ENCODE measurements around the gene CCDC184. TPM values are rescaled to one million over a fixed set of nuclear protein-coding genes. Genes with fewer than 3 reads are reported as not detected.
A peak's percentile ranks its signal among the peaks of the same experiment; 100 is the strongest.

CCDC184 gene
- total RNA-seq, 1 experiment from 2014 or later: 1.4 TPM

GRCh38 chr12:48184549-48184922 is 1.1 kb downstream of the CCDC184 start:
- Mint-ChIP-seq H3K27ac (no peak overlapping the region), H3K36me3 (no peaks in the 10 kb centered on the region), H3K4me3 (peak overlapping the region; percentile 81), H3K27me3 (ENCODE audit: low read depth) (peaks cover 94% of the 10 kb centered on the region), H3K9me3 (no peaks in the 10 kb centered on the region), H3K4me1 (peaks cover 23% of the 10 kb centered on the region)
- CTCF ChIA-PET: interaction anchor here (0.9 to 3.2 kb wide), 7 partner anchors 9 to 346 kb away, joined by 3 to 25 read pairs (median 10); partner anchors contain the start of genes ASB8 and VDR
- TF ChIP-seq SMAD4 (CRISPR knock-in tag; IDR thresholded peaks at IDR 0.05) (no peak), ZNF671 (CRISPR knock-in tag; IDR thresholded peaks at IDR 0.05) (no peak), SP1 (CRISPR knock-in tag; conservative IDR thresholded peaks at IDR 0.05) (0 out of 2 replicates have a peak, but pooled peaks have one; percentile 13)
- ATAC-seq (no peak), DNase-seq (ENCODE audit: low spot score) (no peak)
- POLR2A ChIA-PET: interaction anchor here (1.1 kb wide), 1 partner anchor 27 kb away, joined by 4 read pairs; the partner anchor contains the start of gene ASB8

DNA sequence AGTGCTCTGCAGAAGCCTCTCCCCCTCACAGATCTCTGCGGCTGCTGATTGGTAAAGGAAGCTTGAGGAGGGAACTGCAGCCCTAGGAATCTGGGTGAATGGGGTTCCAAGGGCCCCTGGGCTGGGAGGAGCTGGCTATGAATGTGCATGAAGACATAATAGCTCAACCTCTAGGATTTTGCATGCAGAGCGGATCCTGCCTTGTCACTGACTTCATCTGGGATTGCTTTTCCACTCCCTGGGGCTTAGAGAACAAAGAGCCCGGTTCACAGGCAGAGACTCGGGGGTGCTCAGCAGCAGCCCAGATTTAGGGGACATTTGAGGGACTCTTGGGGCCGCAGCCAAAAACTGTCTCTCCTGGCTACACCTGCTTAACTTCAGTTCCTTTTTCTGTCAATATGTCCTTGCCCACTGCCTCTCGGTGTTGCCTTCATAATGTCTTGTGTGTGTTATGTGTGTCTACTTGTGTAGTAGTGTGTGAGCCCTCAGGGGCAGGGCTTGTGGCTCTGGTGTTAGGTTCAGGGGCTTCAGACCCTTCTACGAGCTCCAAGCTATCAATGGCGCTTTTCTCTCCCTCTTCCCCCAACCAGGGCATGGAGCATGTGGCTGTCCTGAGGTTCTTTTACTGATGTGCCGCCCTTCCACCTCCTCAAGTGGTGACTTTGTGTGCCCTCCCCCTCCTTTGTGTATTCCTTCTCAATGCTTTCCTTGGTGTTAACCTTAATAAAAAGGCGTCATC is 1.9 kb downstream of the CCDC184 start:
- H3K36me3 Mint-ChIP-seq: no peaks in the 10 kb centered on the region
- peaks cover 94% of the 10 kb centered on the region for H3K27me3 Mint-ChIP-seq (ENCODE audit: low read depth)
- CTCF ChIA-PET: interaction anchor here (0.6 to 3.2 kb wide), 10 partner anchors 10 to 348 kb away, joined by 3 to 25 read pairs (median 4); partner anchors contain the start of genes ASB8, PFKM and VDR
- DNase-seq (ENCODE audit: low spot score): peak; percentile 30
- H3K4me3 Mint-ChIP-seq: peak overlapping the region; percentile 81
- POLR2A ChIA-PET: interaction anchor here (0.5 to 1.1 kb wide), 2 partner anchors 28 to 551 kb away, joined by 3 to 4 read pairs; partner anchors contain the start of gene ASB8
- peaks cover 23% of the 10 kb centered on the region for H3K4me1 Mint-ChIP-seq
- H3K27ac Mint-ChIP-seq: no peak overlapping the region
- TF ChIP-seq AFF4 (CRISPR knock-in tag; IDR thresholded peaks at IDR 0.05; ENCODE audit: borderline replicate concordance) (no peak), EMX1 (CRISPR knock-in tag; IDR thresholded peaks at IDR 0.05) (no peak)
- no peaks in the 10 kb centered on the region for H3K9me3 Mint-ChIP-seq
- peak; percentile 29 for ATAC-seq

DNA sequence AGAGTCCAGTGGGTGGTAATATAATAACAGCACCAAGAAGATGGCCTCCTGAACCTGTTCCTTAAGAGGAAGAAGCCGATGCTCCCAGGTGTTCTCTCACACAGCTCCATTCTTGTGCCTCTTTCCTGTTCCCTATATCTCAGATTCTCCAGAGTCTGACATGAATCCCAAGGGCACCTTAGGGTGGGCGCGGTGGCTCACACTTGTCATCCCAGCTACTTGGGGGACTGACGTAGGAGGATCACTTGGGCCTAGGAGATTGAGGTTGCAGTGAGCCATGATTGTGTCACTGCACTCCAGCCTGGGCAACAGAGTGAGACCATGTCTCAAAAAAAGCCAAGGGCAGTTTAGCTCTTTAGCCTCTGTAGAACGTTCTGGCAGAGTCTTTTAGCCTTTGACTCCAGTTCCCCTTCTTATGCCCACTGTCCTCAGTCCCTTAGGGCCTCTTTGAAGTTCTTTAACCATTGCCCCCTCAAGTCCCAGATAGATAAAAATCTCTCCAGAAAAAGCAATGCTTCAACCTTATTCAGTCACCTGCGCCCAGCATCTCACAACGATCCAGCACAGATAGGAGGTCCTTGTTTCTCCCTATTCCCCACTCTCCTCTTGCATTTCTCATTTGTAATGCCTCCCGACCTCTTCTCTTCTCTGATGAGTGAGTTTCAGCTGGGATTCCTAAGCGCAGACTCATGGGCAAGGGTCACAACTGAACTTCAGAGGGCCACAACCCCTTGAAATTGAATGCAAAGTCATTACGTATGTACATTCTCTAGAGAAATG is 4.7 kb downstream of the CCDC184 start:
- ATAC-seq: no peak
- no peak overlapping the region for H3K27ac Mint-ChIP-seq

More for the DNA sequence above, 4.7 kb downstream of the CCDC184 start:
- peaks cover 17% of the 10 kb centered on the region for H3K4me1 Mint-ChIP-seq
- ChIA-PET CTCF (interaction anchor here (1.4 to 2.9 kb wide), 4 partner anchors 10 to 186 kb away, joined by 3 to 20 read pairs (median 10); partner anchors contain the start of gene ASB8), POLR2A (interaction anchor here (0.6 kb wide), 1 partner anchor 20 kb away, joined by 3 read pairs; no protein-coding TSS in a partner anchor)
- TF ChIP-seq ZMAT4 (CRISPR knock-in tag; IDR thresholded peaks at IDR 0.05): no peak
- TF ChIP-seq ZNF396 (CRISPR knock-in tag; IDR thresholded peaks at IDR 0.05; ENCODE audit: borderline replicate concordance): no peak
- TF ChIP-seq ETV6 (CRISPR knock-in tag; IDR thresholded peaks at IDR 0.05): no peak
- TF ChIP-seq RELA (CRISPR knock-in tag; IDR thresholded peaks at IDR 0.05; ENCODE audit: borderline replicate concordance): no peak
- TF ChIP-seq, protein P1, sequence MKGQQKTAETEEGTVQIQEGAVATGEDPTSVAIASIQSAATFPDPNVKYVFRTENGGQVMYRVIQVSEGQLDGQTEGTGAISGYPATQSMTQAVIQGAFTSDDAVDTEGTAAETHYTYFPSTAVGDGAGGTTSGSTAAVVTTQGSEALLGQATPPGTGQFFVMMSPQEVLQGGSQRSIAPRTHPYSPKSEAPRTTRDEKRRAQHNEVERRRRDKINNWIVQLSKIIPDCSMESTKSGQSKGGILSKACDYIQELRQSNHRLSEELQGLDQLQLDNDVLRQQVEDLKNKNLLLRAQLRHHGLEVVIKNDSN (CRISPR knock-in tag; IDR thresholded peaks at IDR 0.05): no peak
- TF ChIP-seq, protein P2, sequence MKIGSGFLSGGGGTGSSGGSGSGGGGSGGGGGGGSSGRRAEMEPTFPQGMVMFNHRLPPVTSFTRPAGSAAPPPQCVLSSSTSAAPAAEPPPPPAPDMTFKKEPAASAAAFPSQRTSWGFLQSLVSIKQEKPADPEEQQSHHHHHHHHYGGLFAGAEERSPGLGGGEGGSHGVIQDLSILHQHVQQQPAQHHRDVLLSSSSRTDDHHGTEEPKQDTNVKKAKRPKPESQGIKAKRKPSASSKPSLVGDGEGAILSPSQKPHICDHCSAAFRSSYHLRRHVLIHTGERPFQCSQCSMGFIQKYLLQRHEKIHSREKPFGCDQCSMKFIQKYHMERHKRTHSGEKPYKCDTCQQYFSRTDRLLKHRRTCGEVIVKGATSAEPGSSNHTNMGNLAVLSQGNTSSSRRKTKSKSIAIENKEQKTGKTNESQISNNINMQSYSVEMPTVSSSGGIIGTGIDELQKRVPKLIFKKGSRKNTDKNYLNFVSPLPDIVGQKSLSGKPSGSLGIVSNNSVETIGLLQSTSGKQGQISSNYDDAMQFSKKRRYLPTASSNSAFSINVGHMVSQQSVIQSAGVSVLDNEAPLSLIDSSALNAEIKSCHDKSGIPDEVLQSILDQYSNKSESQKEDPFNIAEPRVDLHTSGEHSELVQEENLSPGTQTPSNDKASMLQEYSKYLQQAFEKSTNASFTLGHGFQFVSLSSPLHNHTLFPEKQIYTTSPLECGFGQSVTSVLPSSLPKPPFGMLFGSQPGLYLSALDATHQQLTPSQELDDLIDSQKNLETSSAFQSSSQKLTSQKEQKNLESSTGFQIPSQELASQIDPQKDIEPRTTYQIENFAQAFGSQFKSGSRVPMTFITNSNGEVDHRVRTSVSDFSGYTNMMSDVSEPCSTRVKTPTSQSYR (CRISPR knock-in tag; IDR thresholded peaks at IDR 0.05): no peak
- TF ChIP-seq HMGA2 (CRISPR knock-in tag; IDR thresholded peaks at IDR 0.05): no peak
- TF ChIP-seq FOXK1 (CRISPR knock-in tag; IDR thresholded peaks at IDR 0.05): no peak
- H3K27me3 Mint-ChIP-seq (ENCODE audit: low read depth): peaks cover 89% of the 10 kb centered on the region
- no peak for DNase-seq (ENCODE audit: low spot score)
- H3K4me3 Mint-ChIP-seq: no peak overlapping the region
- no peaks in the 10 kb centered on the region for H3K36me3 Mint-ChIP-seq
- H3K9me3 Mint-ChIP-seq: 0 out of 2 replicates have a peak, but pooled peaks cover 3% of the 10 kb centered on the region

Measured in WTC11 (cell line).